ENCODE data around the gene STK32C. TPM values are rescaled to one million over a fixed set of nuclear protein-coding genes. Genes with fewer than 3 reads are reported as not detected.

STK32C gene
- total and polyA plus RNA-seq, 10 of the 15 experiments (the other 5 are each of a cell fraction or from before 2014, with no cell fraction given), result 1.5 to 18.1 (median 6.4) TPM

DNA sequence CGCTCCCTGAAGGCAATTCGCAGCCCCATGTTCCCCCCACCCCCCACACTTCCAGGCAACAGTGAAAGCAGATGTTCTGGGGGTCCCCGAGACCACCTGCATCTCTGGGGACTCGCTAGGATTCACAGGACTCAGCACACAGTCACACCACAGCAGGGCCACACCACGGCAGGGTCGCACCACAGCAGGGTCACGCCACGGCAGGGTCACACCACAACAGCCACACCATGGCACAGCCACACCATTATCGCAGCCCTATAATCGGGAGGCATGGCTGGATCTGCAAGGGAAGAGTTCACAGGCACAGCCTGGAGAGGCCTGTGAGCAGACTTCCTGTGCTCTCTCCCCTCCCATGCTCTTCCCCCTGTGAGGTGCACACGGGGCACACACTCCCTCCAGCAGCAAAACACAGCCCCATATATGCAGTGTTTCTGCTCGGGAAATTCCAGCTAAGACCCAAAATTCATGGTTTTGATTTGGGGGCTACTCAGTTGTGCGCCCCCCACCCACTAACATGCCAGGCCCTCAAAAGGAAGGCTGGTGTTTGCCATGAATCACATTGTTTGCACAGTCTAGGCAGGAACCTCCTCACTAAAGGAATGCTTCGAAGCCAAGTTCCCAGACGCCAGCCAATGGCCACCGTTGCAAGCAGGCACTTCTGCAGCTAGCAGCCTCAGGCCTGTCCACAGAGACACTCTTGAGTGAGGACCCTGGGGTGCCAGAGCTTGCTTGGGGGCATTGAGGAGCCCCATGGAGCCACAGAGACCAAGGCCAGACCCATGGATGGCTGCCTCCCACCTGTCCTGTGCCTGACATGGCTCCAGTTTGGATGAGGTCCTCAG lies 128.0 kb downstream of the STK32C start:
- ChIA-PET POLR2A (no interaction called here), CTCF (interaction anchor here (0.6 kb wide), 1 partner anchor 114 kb away, joined by 3 read pairs; the partner anchor contains the start of gene JAKMIP3), RAD21 (ENCODE audit: unreplicated experiment) (no interaction called here), SMC1A (ENCODE audit: uncharacterized antibody, unreplicated experiment) (no interaction called here)
- 51% methylated on average over 16 of the region's 16 CpGs for WGBS (ENCODE audit: insufficient coverage, insufficient replicate concordance, low lambda C conversion rate, missing lambda C conversion rate)
- H3K27me3 ChIP-seq (replicated peaks in 1 of 2; ENCODE audit: control insufficient read depth in 2 of 2, insufficient read depth in 2 of 2, low read length in 1 of 2), result no peaks in the 10 kb centered on the region
- intact Hi-C loops (cut with micrococcal nuclease; ENCODE audit: unreplicated experiment) (no loop called here), in situ Hi-C loops (cut with MboI) (no loop called here)
- ATAC-seq, result no peak
- no peaks in the 10 kb centered on the region for H3K9me3 ChIP-seq (replicated peaks; ENCODE audit: control insufficient read depth, insufficient read depth, low read length)
- no peak overlapping the region for H3K27ac ChIP-seq (ENCODE audit: control insufficient read depth, insufficient read depth)
- no peak overlapping the region for H3K4me2 ChIP-seq (ENCODE audit: control insufficient read depth, insufficient read depth)
- no peak for FAIRE-seq
- H3K79me2 ChIP-seq (ENCODE audit: control insufficient read depth, insufficient read depth, low read length), result no peaks in the 10 kb centered on the region
- H3K36me3 ChIP-seq (ENCODE audit: control insufficient read depth in 2 of 2, insufficient read depth in 2 of 2, low read length in 1 of 2), result no peaks in the 10 kb centered on the region
- H3K4me1 ChIP-seq (ENCODE audit: control insufficient read depth, insufficient read depth, low read length), result no peaks in the 10 kb centered on the region
- BruUV-seq (replicated peaks), result no TSS peak
- no peak overlapping the region for H3K4me3 ChIP-seq
- H4K20me1 ChIP-seq (ENCODE audit: control insufficient read depth, insufficient read depth), result no peaks in the 10 kb centered on the region
- H3K9ac ChIP-seq (ENCODE audit: control insufficient read depth, insufficient read depth, low read length), result no peak overlapping the region
- no peak for DNase-seq (ENCODE audit: low read depth, low spot score)
- no peak overlapping the region for H2AFZ ChIP-seq (ENCODE audit: control insufficient read depth, low read depth, low read length)
- TF ChIP-seq, protein P1, sequence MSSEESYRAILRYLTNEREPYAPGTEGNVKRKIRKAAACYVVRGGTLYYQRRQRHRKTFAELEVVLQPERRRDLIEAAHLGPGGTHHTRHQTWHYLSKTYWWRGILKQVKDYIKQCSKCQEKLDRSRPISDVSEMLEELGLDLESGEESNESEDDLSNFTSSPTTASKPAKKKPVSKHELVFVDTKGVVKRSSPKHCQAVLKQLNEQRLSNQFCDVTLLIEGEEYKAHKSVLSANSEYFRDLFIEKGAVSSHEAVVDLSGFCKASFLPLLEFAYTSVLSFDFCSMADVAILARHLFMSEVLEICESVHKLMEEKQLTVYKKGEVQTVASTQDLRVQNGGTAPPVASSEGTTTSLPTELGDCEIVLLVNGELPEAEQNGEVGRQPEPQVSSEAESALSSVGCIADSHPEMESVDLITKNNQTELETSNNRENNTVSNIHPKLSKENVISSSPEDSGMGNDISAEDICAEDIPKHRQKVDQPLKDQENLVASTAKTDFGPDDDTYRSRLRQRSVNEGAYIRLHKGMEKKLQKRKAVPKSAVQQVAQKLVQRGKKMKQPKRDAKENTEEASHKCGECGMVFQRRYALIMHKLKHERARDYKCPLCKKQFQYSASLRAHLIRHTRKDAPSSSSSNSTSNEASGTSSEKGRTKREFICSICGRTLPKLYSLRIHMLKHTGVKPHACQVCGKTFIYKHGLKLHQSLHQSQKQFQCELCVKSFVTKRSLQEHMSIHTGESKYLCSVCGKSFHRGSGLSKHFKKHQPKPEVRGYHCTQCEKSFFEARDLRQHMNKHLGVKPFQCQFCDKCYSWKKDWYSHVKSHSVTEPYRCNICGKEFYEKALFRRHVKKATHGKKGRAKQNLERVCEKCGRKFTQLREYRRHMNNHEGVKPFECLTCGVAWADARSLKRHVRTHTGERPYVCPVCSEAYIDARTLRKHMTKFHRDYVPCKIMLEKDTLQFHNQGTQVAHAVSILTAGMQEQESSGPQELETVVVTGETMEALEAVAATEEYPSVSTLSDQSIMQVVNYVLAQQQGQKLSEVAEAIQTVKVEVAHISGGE (CRISPR knock-in tag; IDR thresholded peaks at IDR 0.05), result no peak
- TF ChIP-seq HDAC6 (IDR thresholded peaks at IDR 0.05; ENCODE audit: unreplicated experiment) (no peak), RB1 (IDR thresholded peaks at IDR 0.05; ENCODE audit: borderline replicate concordance) (no peak), TARDBP (IDR thresholded peaks at IDR 0.05; ENCODE audit: borderline replicate concordance) (no peak), NR2C2 (IDR thresholded peaks at IDR 0.05; ENCODE audit: borderline replicate concordance, control insufficient read depth, insufficient read length, low read depth) (no peak), SMARCA5 (IDR thresholded peaks at IDR 0.05) (no peak), CHD2 (IDR thresholded peaks at IDR 0.05; ENCODE audit: borderline replicate concordance, low read depth, low read length) (no peak)
- TF ChIP-seq, protein P2, sequence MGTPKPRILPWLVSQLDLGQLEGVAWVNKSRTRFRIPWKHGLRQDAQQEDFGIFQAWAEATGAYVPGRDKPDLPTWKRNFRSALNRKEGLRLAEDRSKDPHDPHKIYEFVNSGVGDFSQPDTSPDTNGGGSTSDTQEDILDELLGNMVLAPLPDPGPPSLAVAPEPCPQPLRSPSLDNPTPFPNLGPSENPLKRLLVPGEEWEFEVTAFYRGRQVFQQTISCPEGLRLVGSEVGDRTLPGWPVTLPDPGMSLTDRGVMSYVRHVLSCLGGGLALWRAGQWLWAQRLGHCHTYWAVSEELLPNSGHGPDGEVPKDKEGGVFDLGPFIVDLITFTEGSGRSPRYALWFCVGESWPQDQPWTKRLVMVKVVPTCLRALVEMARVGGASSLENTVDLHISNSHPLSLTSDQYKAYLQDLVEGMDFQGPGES (IDR thresholded peaks at IDR 0.05), result no peak
- TF ChIP-seq, protein P3, sequence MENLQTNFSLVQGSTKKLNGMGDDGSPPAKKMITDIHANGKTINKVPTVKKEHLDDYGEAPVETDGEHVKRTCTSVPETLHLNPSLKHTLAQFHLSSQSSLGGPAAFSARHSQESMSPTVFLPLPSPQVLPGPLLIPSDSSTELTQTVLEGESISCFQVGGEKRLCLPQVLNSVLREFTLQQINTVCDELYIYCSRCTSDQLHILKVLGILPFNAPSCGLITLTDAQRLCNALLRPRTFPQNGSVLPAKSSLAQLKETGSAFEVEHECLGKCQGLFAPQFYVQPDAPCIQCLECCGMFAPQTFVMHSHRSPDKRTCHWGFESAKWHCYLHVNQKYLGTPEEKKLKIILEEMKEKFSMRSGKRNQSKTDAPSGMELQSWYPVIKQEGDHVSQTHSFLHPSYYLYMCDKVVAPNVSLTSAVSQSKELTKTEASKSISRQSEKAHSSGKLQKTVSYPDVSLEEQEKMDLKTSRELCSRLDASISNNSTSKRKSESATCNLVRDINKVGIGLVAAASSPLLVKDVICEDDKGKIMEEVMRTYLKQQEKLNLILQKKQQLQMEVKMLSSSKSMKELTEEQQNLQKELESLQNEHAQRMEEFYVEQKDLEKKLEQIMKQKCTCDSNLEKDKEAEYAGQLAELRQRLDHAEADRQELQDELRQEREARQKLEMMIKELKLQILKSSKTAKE (IDR thresholded peaks at IDR 0.05; ENCODE audit: low read depth, poor library complexity, severe bottlenecking), result no peak
- TF ChIP-seq, protein P4, sequence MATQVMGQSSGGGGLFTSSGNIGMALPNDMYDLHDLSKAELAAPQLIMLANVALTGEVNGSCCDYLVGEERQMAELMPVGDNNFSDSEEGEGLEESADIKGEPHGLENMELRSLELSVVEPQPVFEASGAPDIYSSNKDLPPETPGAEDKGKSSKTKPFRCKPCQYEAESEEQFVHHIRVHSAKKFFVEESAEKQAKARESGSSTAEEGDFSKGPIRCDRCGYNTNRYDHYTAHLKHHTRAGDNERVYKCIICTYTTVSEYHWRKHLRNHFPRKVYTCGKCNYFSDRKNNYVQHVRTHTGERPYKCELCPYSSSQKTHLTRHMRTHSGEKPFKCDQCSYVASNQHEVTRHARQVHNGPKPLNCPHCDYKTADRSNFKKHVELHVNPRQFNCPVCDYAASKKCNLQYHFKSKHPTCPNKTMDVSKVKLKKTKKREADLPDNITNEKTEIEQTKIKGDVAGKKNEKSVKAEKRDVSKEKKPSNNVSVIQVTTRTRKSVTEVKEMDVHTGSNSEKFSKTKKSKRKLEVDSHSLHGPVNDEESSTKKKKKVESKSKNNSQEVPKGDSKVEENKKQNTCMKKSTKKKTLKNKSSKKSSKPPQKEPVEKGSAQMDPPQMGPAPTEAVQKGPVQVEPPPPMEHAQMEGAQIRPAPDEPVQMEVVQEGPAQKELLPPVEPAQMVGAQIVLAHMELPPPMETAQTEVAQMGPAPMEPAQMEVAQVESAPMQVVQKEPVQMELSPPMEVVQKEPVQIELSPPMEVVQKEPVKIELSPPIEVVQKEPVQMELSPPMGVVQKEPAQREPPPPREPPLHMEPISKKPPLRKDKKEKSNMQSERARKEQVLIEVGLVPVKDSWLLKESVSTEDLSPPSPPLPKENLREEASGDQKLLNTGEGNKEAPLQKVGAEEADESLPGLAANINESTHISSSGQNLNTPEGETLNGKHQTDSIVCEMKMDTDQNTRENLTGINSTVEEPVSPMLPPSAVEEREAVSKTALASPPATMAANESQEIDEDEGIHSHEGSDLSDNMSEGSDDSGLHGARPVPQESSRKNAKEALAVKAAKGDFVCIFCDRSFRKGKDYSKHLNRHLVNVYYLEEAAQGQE (IDR thresholded peaks at IDR 0.05; ENCODE audit: low read depth, low read length), result no peak
- TF ChIP-seq, protein P5, sequence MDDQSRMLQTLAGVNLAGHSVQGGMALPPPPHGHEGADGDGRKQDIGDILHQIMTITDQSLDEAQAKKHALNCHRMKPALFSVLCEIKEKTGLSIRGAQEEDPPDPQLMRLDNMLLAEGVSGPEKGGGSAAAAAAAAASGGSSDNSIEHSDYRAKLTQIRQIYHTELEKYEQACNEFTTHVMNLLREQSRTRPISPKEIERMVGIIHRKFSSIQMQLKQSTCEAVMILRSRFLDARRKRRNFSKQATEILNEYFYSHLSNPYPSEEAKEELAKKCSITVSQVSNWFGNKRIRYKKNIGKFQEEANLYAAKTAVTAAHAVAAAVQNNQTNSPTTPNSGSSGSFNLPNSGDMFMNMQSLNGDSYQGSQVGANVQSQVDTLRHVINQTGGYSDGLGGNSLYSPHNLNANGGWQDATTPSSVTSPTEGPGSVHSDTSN (IDR thresholded peaks at IDR 0.05; ENCODE audit: insufficient replicate concordance, low read depth, low read length), result no peak

Data from GM12878 (cell line).